AG09319 (cell line): ENCODE results near the gene CCDC169.

Experiments
- DNase-seq: peaks from one replicate; pipeline ENCODE4 v3.0.0-alpha.2; 2010; ENCODE audit warnings: low read depth; ENCODE audit errors: extremely low read depth
- CTCF ChIP-seq: IDR thresholded peaks from 2 replicates; pipeline ENCODE4 v1.5.1; 2011; ENCODE audit warnings: low read depth, mild to moderate bottlenecking, inconsistent platforms, low read length, moderate library complexity

Gene CCDC169

GRCh38 chr13:36282821-36283432 lies 14.7 kb downstream of the CCDC169 start:
- DNase-seq = no peak
- peak; percentile 78 for TF ChIP-seq CTCF

- peak; percentile 39 for DNase-seq
- TF ChIP-seq CTCF = peak; percentile 59
Measured at GRCh38 chr13:36275190-36276002, 22.2 kb downstream of the CCDC169 start.

GRCh38 chr13:36273431-36273830 lies 24.2 kb downstream of the CCDC169 start:
- TF ChIP-seq CTCF = no peak
- DNase-seq = no peak

- no peak for DNase-seq
- no peak for TF ChIP-seq CTCF
Measured at GRCh38 chr13:36261976-36262375, 35.6 kb downstream of the CCDC169 start.

- TF ChIP-seq CTCF = no peak
- no peak for DNase-seq
Measured at GRCh38 chr13:36261011-36261410, 36.6 kb downstream of the CCDC169 start.

- TF ChIP-seq CTCF = no peak
- DNase-seq = no peak
Measured at GRCh38 chr13:36259361-36260137, 38.1 kb downstream of the CCDC169 start.

- no peak for TF ChIP-seq CTCF
- no peak for DNase-seq
Measured at GRCh38 chr13:36258831-36259230, 38.8 kb downstream of the CCDC169 start.
